Measurements from ENCODE around the gene SORCS1. TPM values are rescaled to one million over a fixed set of nuclear protein-coding genes. Genes with fewer than 3 reads are reported as not detected.

Gene SORCS1
- total and polyA plus RNA-seq, 2 donors from 2014 or later, result 0.76 to 2.4 TPM

DNA sequence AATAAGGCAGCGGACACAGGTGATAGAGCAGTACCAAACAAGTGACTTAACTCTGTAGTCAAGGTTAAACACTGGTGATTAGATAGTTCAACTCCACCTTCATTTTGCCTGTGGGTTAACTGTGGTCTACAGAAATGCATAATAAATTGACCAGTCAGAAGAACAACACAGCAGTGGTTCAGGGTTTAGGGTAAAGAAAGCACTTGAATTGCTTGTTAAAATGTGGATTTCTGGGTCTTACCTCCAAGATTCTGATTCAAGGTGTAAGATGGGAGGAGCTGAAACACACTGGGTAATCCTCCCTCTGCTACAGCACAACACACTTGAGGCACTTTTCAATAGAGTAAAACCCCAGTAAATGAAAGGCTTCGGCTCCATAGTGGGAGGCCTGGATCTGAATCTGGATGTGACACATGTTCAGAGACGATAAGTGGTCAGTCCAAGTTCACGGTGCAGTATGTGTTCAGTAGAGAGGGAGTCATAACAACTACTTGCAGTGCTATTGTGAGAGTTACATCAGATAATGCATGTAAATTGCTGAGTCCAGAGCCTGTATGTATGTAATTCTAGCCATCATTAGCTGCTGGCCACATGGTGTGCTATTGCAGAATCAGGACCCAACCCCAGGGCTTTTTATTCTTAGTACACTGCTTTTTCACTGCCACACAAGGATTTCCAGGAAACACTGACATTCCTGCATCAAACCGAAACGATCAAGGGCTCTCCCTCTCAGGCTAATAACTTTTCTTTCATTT lies 141.7 kb downstream of the SORCS1 start:
- no peak for FAIRE-seq
- H3K36me3 ChIP-seq (ENCODE audit: control insufficient read depth in 2 of 3, insufficient read depth in 3 of 3, low read length in 3 of 3), result no peaks in the 10 kb centered on the region
- no peak overlapping the region for H3K27ac ChIP-seq (ENCODE audit: low read depth in 2 of 2, low read length in 2 of 2)
- TF ChIP-seq CTCF (IDR thresholded peaks at IDR 0.05; ENCODE audit: borderline replicate concordance, extremely low read depth, insufficient read depth), result no peak
- no peak overlapping the region for H3K4me3 ChIP-seq (ENCODE audit: low read length in 3 of 3)
- H3K4me1 ChIP-seq (ENCODE audit: control insufficient read depth in 2 of 3, insufficient read depth in 2 of 3, low read depth in 1 of 3, low read length in 3 of 3), result peaks cover 0 to 4% (median 0%) of the 10 kb centered on the region in 3 donors
- intact Hi-C loops (cut with DNase I), result no loop called here
- DNase-seq, result peak in 3 of 5 donors; percentile 25 to 57 (median 54)
- no peaks in the 10 kb centered on the region for H3K27me3 ChIP-seq (ENCODE audit: control insufficient read depth, insufficient read depth, low read length)
- no peak overlapping the region for H3K9ac ChIP-seq (ENCODE audit: low read length in 3 of 3)
- H3K9me3 ChIP-seq (ENCODE audit: control insufficient read depth in 2 of 3, insufficient read depth in 1 of 3, low read length in 3 of 3), result no peaks in the 10 kb centered on the region

DNA sequence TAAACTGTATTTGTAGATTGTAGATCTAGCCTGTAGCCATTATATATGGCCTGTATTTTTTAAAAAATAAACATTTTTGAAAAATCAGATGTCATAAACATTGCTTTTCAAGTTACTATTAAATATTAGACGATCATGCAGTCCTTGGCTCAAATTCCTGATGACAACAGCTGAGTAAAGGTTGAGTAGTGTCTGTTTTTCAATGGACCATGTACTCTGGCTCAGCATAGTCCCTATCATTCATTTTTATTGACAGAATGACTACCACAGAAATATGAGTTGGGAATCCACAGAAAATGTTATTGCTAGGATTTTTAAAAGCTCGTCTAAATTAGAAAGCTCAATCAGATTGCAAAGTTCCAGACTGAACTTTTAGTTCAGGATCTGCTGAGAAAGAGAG lies 145.4 kb downstream of the SORCS1 start:
- DNase-seq (no peak), FAIRE-seq (no peak)
- no peak for TF ChIP-seq CTCF (IDR thresholded peaks at IDR 0.05; ENCODE audit: borderline replicate concordance, extremely low read depth, insufficient read depth)
- H3K9ac ChIP-seq (ENCODE audit: low read length in 3 of 3), result no peak overlapping the region
- intact Hi-C loops (cut with DNase I), result no loop called here
- no peak overlapping the region for H3K27ac ChIP-seq (ENCODE audit: low read depth in 2 of 2, low read length in 2 of 2)
- no peaks in the 10 kb centered on the region for H3K9me3 ChIP-seq (ENCODE audit: control insufficient read depth in 2 of 3, insufficient read depth in 1 of 3, low read length in 3 of 3)
- no peaks in the 10 kb centered on the region for H3K27me3 ChIP-seq (ENCODE audit: control insufficient read depth, insufficient read depth, low read length)
- H3K4me1 ChIP-seq (ENCODE audit: control insufficient read depth in 2 of 3, insufficient read depth in 2 of 3, low read depth in 1 of 3, low read length in 3 of 3), result peaks cover 0 to 4% (median 0%) of the 10 kb centered on the region in 3 donors
- no peak overlapping the region for H3K4me3 ChIP-seq (ENCODE audit: low read length in 3 of 3)
- no peaks in the 10 kb centered on the region for H3K36me3 ChIP-seq (ENCODE audit: control insufficient read depth in 2 of 3, insufficient read depth in 3 of 3, low read length in 3 of 3)

DNA sequence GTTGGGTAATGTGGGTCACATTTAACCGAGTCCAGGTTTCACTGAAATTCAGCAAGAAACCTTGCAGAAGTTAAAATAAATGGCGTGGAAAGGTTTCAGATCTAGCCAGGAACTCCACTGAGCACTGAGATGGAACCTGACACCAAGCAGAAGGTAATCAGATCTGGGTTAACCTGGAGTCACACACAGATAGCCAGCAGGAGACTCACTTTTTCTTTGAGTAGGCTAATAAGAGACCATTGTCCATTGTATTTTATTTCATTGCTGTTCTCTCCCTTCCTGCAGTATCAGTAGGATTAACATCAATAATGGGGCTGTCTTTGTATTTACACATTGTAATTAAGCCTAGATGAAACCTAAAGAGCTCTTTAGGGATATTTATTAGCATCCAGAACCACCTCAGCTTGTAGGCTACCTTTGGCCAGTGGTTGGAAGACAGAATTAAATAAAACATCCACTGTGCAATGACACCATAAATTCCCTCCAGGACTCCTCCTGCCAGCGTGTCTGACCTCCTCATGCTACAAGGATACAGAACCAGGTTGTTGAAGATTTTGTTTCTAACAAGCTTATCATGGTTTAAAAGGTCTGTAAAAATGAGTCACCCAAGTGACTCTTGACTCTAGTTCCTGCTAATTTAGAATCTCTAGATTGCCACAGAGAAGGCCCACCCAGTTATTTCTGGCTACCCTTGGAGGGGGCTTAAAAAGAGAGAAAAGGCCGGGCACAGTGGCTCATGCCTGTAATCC lies 151.1 kb downstream of the SORCS1 start:
- no peaks in the 10 kb centered on the region for H3K4me1 ChIP-seq (ENCODE audit: control insufficient read depth in 2 of 3, insufficient read depth in 2 of 3, low read depth in 1 of 3, low read length in 3 of 3)
- FAIRE-seq (no peak), DNase-seq (peak in 2 of 5 donors; percentile 30 to 63)
- no peak for TF ChIP-seq CTCF (IDR thresholded peaks at IDR 0.05; ENCODE audit: borderline replicate concordance, extremely low read depth, insufficient read depth)
- intact Hi-C loops (cut with DNase I), result no loop called here
- no peaks in the 10 kb centered on the region for H3K27me3 ChIP-seq (ENCODE audit: control insufficient read depth, insufficient read depth, low read length)
- no peak overlapping the region for H3K27ac ChIP-seq (ENCODE audit: low read depth in 2 of 2, low read length in 2 of 2)
- no peaks in the 10 kb centered on the region for H3K36me3 ChIP-seq (ENCODE audit: control insufficient read depth in 2 of 3, insufficient read depth in 3 of 3, low read length in 3 of 3)
- H3K9ac ChIP-seq (ENCODE audit: low read length in 3 of 3), result no peak overlapping the region
- no peak overlapping the region for H3K4me3 ChIP-seq (ENCODE audit: low read length in 3 of 3)
- H3K9me3 ChIP-seq (ENCODE audit: control insufficient read depth in 2 of 3, insufficient read depth in 1 of 3, low read length in 3 of 3), result no peaks in the 10 kb centered on the region
